GM12878 (cell line): Measurements from ENCODE around the gene RBMS1. TPM values are rescaled to one million over a fixed set of nuclear protein-coding genes. Genes with fewer than 3 reads are reported as not detected.

Experiments
- ATAC-seq: fragments of 200-7000 bp; cut with Tn5 transposase; 3 replicates; pipeline ENCODE4 v1.9.1; 2020; ENCODE audit warnings: mild to moderate bottlenecking, moderate library complexity
- BruUV-seq: library from RNA; stranded (reverse); fragments of 400-500 nt; replicated peaks from 2 replicates; lab custom pipeline; 2021; lab: Mats Ljungman, UMichigan
- CTCF ChIA-PET: fragments of 300-600 bp; sonication (Branson Sonifier 250); formaldehyde crosslinking; extraction: SDS; loops from one replicate; lab custom pipeline; 2021; ENCODE audit warnings: inconsistent platforms; lab: Yijun Ruan, JAX
- POLR2A ChIA-PET: fragments of 350-600 bp; formaldehyde crosslinking; extraction: SDS; loops from one replicate; lab custom pipeline; 2021; ENCODE audit warnings: inconsistent platforms; lab: Charles Lee
- RAD21 ChIA-PET: fragments of 300-600 bp; sonication (Branson Sonifier 250); formaldehyde crosslinking; loops from one replicate; lab custom pipeline; 2023; ENCODE audit warnings: antibody characterized with exemption; ENCODE audit not compliant: unreplicated experiment; lab: Charles Lee
- SMC1A ChIA-PET: fragments of 300-600 bp; sonication (Branson Sonifier 250); formaldehyde crosslinking; loops from one replicate; lab custom pipeline; 2023; ENCODE audit not compliant: unreplicated experiment, uncharacterized antibody; lab: Charles Lee
- DNase-seq: peaks from one replicate; pipeline ENCODE4 v3.0.0-alpha.2; 2011; ENCODE audit warnings: low read depth, low spot score
- FAIRE-seq: peaks from 3 replicates; lab custom pipeline; 2011; peaks lifted over from hg19 to GRCh38; lab: Jason Lieb, UNC
- H2AFZ ChIP-seq: 2 replicates; pipeline ENCODE4 v1.6.0; 2011; ENCODE audit warnings: low read depth, low read length, control low read depth; ENCODE audit not compliant: control insufficient read depth
- H3K27ac ChIP-seq: 2 replicates; pipeline ENCODE4 v1.5.1; 2011; ENCODE audit warnings: control low read depth; ENCODE audit not compliant: control insufficient read depth, insufficient read depth
- H3K27me3 ChIP-seq, 2 experiments: replicated peaks in 1 of 2; 2 replicates each; pipeline versions ENCODE4 v1.6.0 to v1.6.1; 2011; ENCODE audit warnings: low read length in 1 of 2; ENCODE audit not compliant: control insufficient read depth in 2 of 2, insufficient read depth in 2 of 2
- H3K36me3 ChIP-seq, 2 experiments: 2 replicates each; pipeline ENCODE4 v1.5.1; 2011; ENCODE audit warnings: low read length in 1 of 2; ENCODE audit not compliant: control insufficient read depth in 2 of 2, insufficient read depth in 2 of 2
- H3K4me1 ChIP-seq: 2 replicates; pipeline ENCODE4 v1.6.1; 2011; ENCODE audit warnings: mild to moderate bottlenecking, low read length, moderate library complexity, mixed read lengths; ENCODE audit not compliant: control insufficient read depth, insufficient read depth
- H3K4me2 ChIP-seq: 2 replicates; pipeline ENCODE4 v1.6.0; 2011; ENCODE audit warnings: control low read depth; ENCODE audit not compliant: control insufficient read depth, insufficient read depth
- H3K4me3 ChIP-seq: fragments of 200-600 bp; sonication (generic); 2 replicates; pipeline ENCODE4 v1.5.1; 2016
- H3K79me2 ChIP-seq: 2 replicates; pipeline ENCODE4 v1.6.0; 2011; ENCODE audit warnings: low read length; ENCODE audit not compliant: control insufficient read depth, insufficient read depth
- H3K9ac ChIP-seq: 2 replicates; pipeline ENCODE4 v1.8.0; 2011; ENCODE audit warnings: low read length, control low read depth, mixed read lengths; ENCODE audit not compliant: control insufficient read depth, insufficient read depth
- H3K9me3 ChIP-seq: replicated peaks from 3 replicates; pipeline ENCODE4 v1.5.1; 2011; ENCODE audit warnings: mild to moderate bottlenecking, low read length; ENCODE audit not compliant: control insufficient read depth, insufficient read depth
- H4K20me1 ChIP-seq: 2 replicates; pipeline ENCODE4 v1.6.0; 2011; ENCODE audit not compliant: control insufficient read depth, insufficient read depth
- NR2C2 ChIP-seq: IDR thresholded peaks from 2 replicates; pipeline ENCODE4 v1.6.1; 2011; ENCODE audit warnings: borderline replicate concordance, low read depth; ENCODE audit not compliant: control insufficient read depth, insufficient read length
- PML ChIP-seq: IDR thresholded peaks from 2 replicates; pipeline ENCODE4 v1.6.1; 2012; ENCODE audit warnings: low read length, inconsistent platforms
- RBBP5 ChIP-seq: fragments of 200-600 bp; sonication (generic); conservative IDR thresholded peaks from 2 replicates; pipeline ENCODE4 v1.6.1; 2016
- SPI1 ChIP-seq: IDR thresholded peaks from 2 replicates; pipeline ENCODE4 v1.6.1; 2011; ENCODE audit warnings: low read depth, mild to moderate bottlenecking, low read length, moderate library complexity, borderline replicate concordance; ENCODE audit not compliant: insufficient read depth
- WRNIP1 ChIP-seq: IDR thresholded peaks from 2 replicates; pipeline ENCODE4 v1.6.1; 2011; ENCODE audit warnings: low read depth, low read length, improper control_type of control experiment, borderline replicate concordance
- YBX1 ChIP-seq: fragments of 450-650 bp; IDR thresholded peaks from 2 replicates; pipeline ENCODE4 v1.6.1; 2016; ENCODE audit warnings: antibody characterized with exemption
- ZNF687 ChIP-seq: fragments of 450-650 bp; IDR thresholded peaks from 2 replicates; pipeline ENCODE4 v1.6.1; 2017; ENCODE audit warnings: mild to moderate bottlenecking, moderate library complexity
- WGBS: methylation state at CpG from one replicate; pipeline ENCODE4 v1.1.6; 2016; ENCODE audit warnings: low lambda C conversion rate; ENCODE audit not compliant: insufficient replicate concordance, insufficient coverage; ENCODE audit errors: missing lambda C conversion rate; 5-methylcytosine and 5-hydroxymethylcytosine counted together
- in situ Hi-C: fragments of 300-500 bp; cut with MboI; formaldehyde crosslinking; loops from 9 replicates; pipeline ENCODE4 v1.14.3; 2018; ENCODE audit warnings: mixed read lengths
- intact Hi-C: fragments of 100-400 bp; cut with micrococcal nuclease; formaldehyde crosslinking; loops from one replicate; pipeline ENCODE4 v1.14.2; 2022; ENCODE audit not compliant: unreplicated experiment
- polyA plus RNA-seq, 11 experiments: library from polyadenylated mRNA; depleted of rRNA in 4 of 11; unstranded in 6 of 11; stranded (reverse) in 5 of 11; fragments of >200 nt; fragmentation: Nextera tagmentation in 4 of 11; fragmentation: Illumina TruSeq in 1 of 11; extraction: Ambion mirVana in 4 of 11; extraction: Trizol in 1 of 11; gene quantifications; 1 replicate in 1 of 11; 2 replicates in 10 of 11; pipeline versions ENCODE4 v1.2.1 to v1.2.3, GENCODE V29; 2011 to 2016; ENCODE audit warnings: inconsistent platforms in 2 of 11, missing spikeins in 2 of 11, low read depth in 1 of 11
- total RNA-seq, 4 experiments: library from RNA; depleted of rRNA in 3 of 4; stranded (reverse); fragments of >200 nt in 3 of 4; fragmentation: Illumina TruSeq in 1 of 4; extraction: Trizol in 1 of 4; gene quantifications; 2 replicates each; pipeline versions ENCODE4 v1.2.1 to v1.2.3, GENCODE V29; 2013 to 2021
- TF ChIP-seq, protein P1 (sequence below): fragments of 450-650 bp; IDR thresholded peaks from 2 replicates; pipeline ENCODE4 v1.6.1; 2017; ENCODE audit warnings: mild to moderate bottlenecking

The RBMS1 gene
- total and polyA plus RNA-seq, 10 of the 15 experiments (the other 5 are each of a cell fraction or from before 2014, with no cell fraction given): 0.04 to 0.31 (median 0.17) TPM; not detected in 1

DNA sequence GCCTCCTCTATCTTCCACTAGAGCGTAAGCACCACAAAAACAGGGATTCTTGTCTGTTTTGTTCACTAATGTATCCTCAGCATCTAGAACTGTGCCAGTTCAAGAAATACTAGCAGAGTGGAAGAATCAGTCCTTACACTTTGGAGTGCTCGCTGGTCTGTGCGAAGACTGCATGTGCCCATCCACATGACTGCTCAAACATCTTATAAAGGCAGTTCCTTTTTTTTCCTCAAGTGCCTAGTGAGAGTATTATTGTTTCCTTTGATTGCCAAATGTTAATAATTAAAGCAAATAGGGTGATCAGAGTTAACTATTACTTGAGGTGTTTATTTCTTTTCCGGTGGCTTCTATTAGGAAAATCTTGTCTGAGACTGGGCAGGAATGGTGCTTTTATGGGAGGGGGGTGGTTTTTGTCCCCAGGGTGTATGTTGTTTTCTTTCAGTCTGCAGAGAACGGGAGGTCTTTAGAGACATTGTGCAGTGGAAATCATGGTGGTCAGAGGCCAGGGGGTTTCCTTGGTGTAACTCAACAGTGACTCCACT is 247.9 kb downstream of the RBMS1 start:
- H4K20me1 ChIP-seq: no peaks in the 10 kb centered on the region
- RAD21 ChIA-PET: no interaction called here
- no peak overlapping the region for H3K9ac ChIP-seq
- DNase-seq: no peak
- no peaks in the 10 kb centered on the region for H3K79me2 ChIP-seq
- H3K27me3 ChIP-seq: no peaks in the 10 kb centered on the region; a peak in 1 of 4 replicates
- TF ChIP-seq NR2C2 (no peak), SPI1 (0 out of 2 replicates have a peak, but pooled peaks have one; percentile 8)
- TF ChIP-seq, all 136 proteins: peak for 1
- BruUV-seq: no TSS peak
- H3K9me3 ChIP-seq: no peaks in the 10 kb centered on the region
- H2AFZ ChIP-seq: no peak overlapping the region
- 26% methylated on average over 5 of the region's 5 CpGs for WGBS
- no peaks in the 10 kb centered on the region for H3K4me1 ChIP-seq
- H3K4me3 ChIP-seq: no peak overlapping the region
- H3K27ac ChIP-seq: no peak overlapping the region
- intact Hi-C loops (no loop called here), in situ Hi-C loops (no loop called here)
- POLR2A ChIA-PET: no interaction called here
- H3K4me2 ChIP-seq: no peak overlapping the region
- no peaks in the 10 kb centered on the region for H3K36me3 ChIP-seq
- ATAC-seq (peak; percentile 31; the same call in 1 of the 3 replicates), FAIRE-seq (no peak)
- SMC1A ChIA-PET: interaction anchor here (0.6 kb wide), 1 partner anchor 144 kb away, joined by 3 read pairs; no protein-coding TSS in a partner anchor
- CTCF ChIA-PET: interaction anchor here (0.8 kb wide), 1 partner anchor 24 kb away, joined by 3 read pairs; no protein-coding TSS in a partner anchor

GRCh38 chr2:160242893-160243564 is 250.6 kb downstream of the RBMS1 start:
- Histone ChIP-seq H3K27me3 (peaks cover 0 to 2% of the 10 kb centered on the region in 2 experiments; a peak in 2 of 4 replicates), H3K4me3 (no peak overlapping the region), H3K9me3 (no peaks in the 10 kb centered on the region), H3K4me1 (no peaks in the 10 kb centered on the region), H3K79me2 (no peaks in the 10 kb centered on the region), H2AFZ (no peak overlapping the region), H3K4me2 (no peak overlapping the region), H4K20me1 (no peaks in the 10 kb centered on the region), H3K9ac (no peak overlapping the region), H3K36me3 (no peaks in the 10 kb centered on the region), H3K27ac (no peak overlapping the region)
- POLR2A ChIA-PET: no interaction called here
- DNase-seq (no peak), FAIRE-seq (no peak), ATAC-seq (no peak)
- 11% methylated on average over 3 of the region's 3 CpGs for WGBS
- no TSS peak for BruUV-seq
- intact Hi-C loops (no loop called here), in situ Hi-C loops (no loop called here)
- RAD21 ChIA-PET: no interaction called here
- CTCF ChIA-PET: no interaction called here
- SMC1A ChIA-PET: no interaction called here
- TF ChIP-seq RBBP5 (no peak), PML (no peak), YBX1 (no peak), WRNIP1 (no peak), ZNF687 (no peak)
- TF ChIP-seq, protein P1, sequence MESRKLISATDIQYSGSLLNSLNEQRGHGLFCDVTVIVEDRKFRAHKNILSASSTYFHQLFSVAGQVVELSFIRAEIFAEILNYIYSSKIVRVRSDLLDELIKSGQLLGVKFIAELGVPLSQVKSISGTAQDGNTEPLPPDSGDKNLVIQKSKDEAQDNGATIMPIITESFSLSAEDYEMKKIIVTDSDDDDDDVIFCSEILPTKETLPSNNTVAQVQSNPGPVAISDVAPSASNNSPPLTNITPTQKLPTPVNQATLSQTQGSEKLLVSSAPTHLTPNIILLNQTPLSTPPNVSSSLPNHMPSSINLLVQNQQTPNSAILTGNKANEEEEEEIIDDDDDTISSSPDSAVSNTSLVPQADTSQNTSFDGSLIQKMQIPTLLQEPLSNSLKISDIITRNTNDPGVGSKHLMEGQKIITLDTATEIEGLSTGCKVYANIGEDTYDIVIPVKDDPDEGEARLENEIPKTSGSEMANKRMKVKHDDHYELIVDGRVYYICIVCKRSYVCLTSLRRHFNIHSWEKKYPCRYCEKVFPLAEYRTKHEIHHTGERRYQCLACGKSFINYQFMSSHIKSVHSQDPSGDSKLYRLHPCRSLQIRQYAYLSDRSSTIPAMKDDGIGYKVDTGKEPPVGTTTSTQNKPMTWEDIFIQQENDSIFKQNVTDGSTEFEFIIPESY: no peak
